ENCODE data around the gene OLFML2A. TPM values are rescaled to one million over a fixed set of nuclear protein-coding genes. Genes with fewer than 3 reads are reported as not detected.

OLFML2A gene
- total and polyA plus RNA-seq, 2 of the 13 experiments (the other 11 are each of a cell fraction or from before 2014, with no cell fraction given) = 0.01 to 0.02 TPM

GRCh38 chr9:124780757-124781151 is 3.8 kb downstream of the OLFML2A start:
- 84% methylated on average over 4 of the region's 4 CpGs for WGBS (ENCODE audit: low lambda C conversion rate)
- Histone ChIP-seq H2AFZ (ENCODE audit: low read length) (no peak overlapping the region), H3K4me3 (replicated peaks in 1 of 3; ENCODE audit: insufficient read depth in 1 of 3, low read depth in 2 of 3, low read length in 3 of 3) (no peak overlapping the region), H3K9me3 (ENCODE audit: low read length) (no peaks in the 10 kb centered on the region), H3K27ac (ENCODE audit: extremely low read length, insufficient read depth, low read length) (no peak overlapping the region), H4K20me1 (ENCODE audit: insufficient read depth, low read length) (no peaks in the 10 kb centered on the region), H3K4me1 (ENCODE audit: insufficient read depth, low read length) (peaks cover 43% of the 10 kb centered on the region), H3K79me2 (ENCODE audit: insufficient read depth, low read length) (no peaks in the 10 kb centered on the region), H3K27me3 (ENCODE audit: control insufficient read depth in 1 of 2, insufficient read depth in 2 of 2, low read length in 2 of 2) (peaks cover 2 to 16% of the 10 kb centered on the region in 2 experiments; a peak in 4 of 5 replicates), H3K36me3 (replicated peaks in 1 of 2; ENCODE audit: control insufficient read depth in 1 of 2, insufficient read depth in 2 of 2, low read length in 2 of 2) (no peaks in the 10 kb centered on the region), H3K9ac (ENCODE audit: insufficient read depth, low read depth, low read length) (no peak overlapping the region), H3K4me2 (ENCODE audit: low read depth, low read length) (no peak overlapping the region)
- ATAC-seq (no peak), FAIRE-seq (no peak), DNase-seq (ENCODE audit: low spot score) (no peak)
- TF ChIP-seq ISX (CRISPR knock-in tag; conservative IDR thresholded peaks at IDR 0.05) = no peak
- TF ChIP-seq AHR (CRISPR knock-in tag; IDR thresholded peaks at IDR 0.05) = no peak
- no peak for TF ChIP-seq ZFP41 (CRISPR knock-in tag; IDR thresholded peaks at IDR 0.05; ENCODE audit: borderline replicate concordance)
- TF ChIP-seq ZNF629 (CRISPR knock-in tag; conservative IDR thresholded peaks at IDR 0.05) = peak; percentile 20; the same call in 1 of the 2 replicates
- TF ChIP-seq ZNF101 (CRISPR knock-in tag; IDR thresholded peaks at IDR 0.05; ENCODE audit: borderline replicate concordance, low read depth) = no peak
- no peak for TF ChIP-seq MLX (CRISPR knock-in tag; IDR thresholded peaks at IDR 0.05)
- BruUV-seq (replicated peaks) = no TSS peak
- CTCF ChIA-PET (ENCODE audit: low intra/inter-chr PET ratio, low total read pairs) = no interaction called here
- POLR2A ChIA-PET = no interaction called here
- intact Hi-C loops (cut with micrococcal nuclease; ENCODE audit: unreplicated experiment) = no loop called here
- in situ Hi-C loops (cut with HindIII; ENCODE audit: extremely low pct_ligation_motif_present, low pct_unique_long_range_greater_than_20kb) = no loop called here

- FAIRE-seq = no peak
- TF ChIP-seq ZNF629 (CRISPR knock-in tag; conservative IDR thresholded peaks at IDR 0.05) = peak; percentile 65
- TF ChIP-seq ATF4 (CRISPR knock-in tag; IDR thresholded peaks at IDR 0.05) = no peak
- TF ChIP-seq ZNF768 (CRISPR knock-in tag; IDR thresholded peaks at IDR 0.05) = peak; percentile 79
- ATAC-seq = no peak
- intact Hi-C loops (cut with micrococcal nuclease; ENCODE audit: unreplicated experiment) (no loop called here), in situ Hi-C loops (cut with HindIII; ENCODE audit: extremely low pct_ligation_motif_present, low pct_unique_long_range_greater_than_20kb) (no loop called here)
- Histone ChIP-seq H2AFZ (ENCODE audit: low read length) (no peak overlapping the region), H3K79me2 (ENCODE audit: insufficient read depth, low read length) (no peaks in the 10 kb centered on the region), H3K36me3 (replicated peaks in 1 of 2; ENCODE audit: control insufficient read depth in 1 of 2, insufficient read depth in 2 of 2, low read length in 2 of 2) (no peaks in the 10 kb centered on the region), H3K4me1 (ENCODE audit: insufficient read depth, low read length) (peaks cover 38% of the 10 kb centered on the region), H3K4me3 (replicated peaks in 1 of 3; ENCODE audit: insufficient read depth in 1 of 3, low read depth in 2 of 3, low read length in 3 of 3) (no peak overlapping the region), H3K4me2 (ENCODE audit: low read depth, low read length) (no peak overlapping the region), H3K9me3 (ENCODE audit: low read length) (no peaks in the 10 kb centered on the region), H3K27ac (ENCODE audit: extremely low read length, insufficient read depth, low read length) (no peak overlapping the region), H4K20me1 (ENCODE audit: insufficient read depth, low read length) (no peaks in the 10 kb centered on the region), H3K9ac (ENCODE audit: insufficient read depth, low read depth, low read length) (no peak overlapping the region), H3K27me3 (ENCODE audit: control insufficient read depth in 1 of 2, insufficient read depth in 2 of 2, low read length in 2 of 2) (peaks cover 0 to 5% of the 10 kb centered on the region in 2 experiments; a peak in 3 of 5 replicates)
- ChIA-PET CTCF (ENCODE audit: low intra/inter-chr PET ratio, low total read pairs) (interaction anchor here (1.1 kb wide), 1 partner anchor 58 kb away, joined by 4 read pairs; no protein-coding TSS in a partner anchor), POLR2A (no interaction called here)
- BruUV-seq (replicated peaks) = no TSS peak
- WGBS (ENCODE audit: low lambda C conversion rate) = 59% methylated on average over 2 of the region's 3 CpGs
- no peak for DNase-seq (ENCODE audit: low spot score)
Measured at GRCh38 chr9:124781967-124782660, 5.2 kb downstream of the OLFML2A start.

Data from HepG2 (cell line).